NB4 (cell line): ENCODE measurements around the gene SFTA2.

Experiments used
- CTCF ChIP-seq: IDR thresholded peaks from one replicate; pipeline ENCODE4 v1.5.1; 2012; ENCODE audit warnings: low read depth, low read length
- POLR2A ChIP-seq: IDR thresholded peaks from 2 replicates; pipeline ENCODE4 v1.6.1; 2011; ENCODE audit warnings: mild to moderate bottlenecking; ENCODE audit not compliant: insufficient read length; ENCODE audit errors: extremely low read depth

GRCh38 chr6:30884521-30885480 lies 47.2 kb downstream of the SFTA2 start:
- TF ChIP-seq CTCF (no peak), POLR2A (no peak)
